Liver (tissue), 9 donors: ENCODE data around the gene HEXIM1. TPM values are rescaled to one million over a fixed set of nuclear protein-coding genes. Genes with fewer than 3 reads are reported as not detected.

Source experiments
- DNase-seq: peaks from one replicate; pipeline ENCODE4 v3.0.0-alpha.2; 2017; ENCODE audit warnings: low spot score
- H3K27ac ChIP-seq, 2 donors: one replicate each; pipeline ENCODE4 v1.7.0; 2013; ENCODE audit warnings: inconsistent platforms in 2 of 2, low read length in 2 of 2, control low read depth in 1 of 2, low read depth in 1 of 2, mild to moderate bottlenecking in 1 of 2
- H3K27me3 ChIP-seq, 4 donors: one replicate each; pipeline versions ENCODE4 v1.6.1 to v1.7.0; 2013; ENCODE audit warnings: low read length in 3 of 4, inconsistent platforms in 1 of 4, mild to moderate bottlenecking in 1 of 4, moderate library complexity in 1 of 4; ENCODE audit not compliant: control insufficient read depth in 4 of 4, insufficient read depth in 4 of 4
- H3K36me3 ChIP-seq, 4 donors: one replicate each; pipeline versions ENCODE4 v1.6.1 to v1.7.0; 2013; ENCODE audit warnings: low read length in 3 of 4, mild to moderate bottlenecking in 3 of 4, low read depth in 1 of 4, moderate library complexity in 1 of 4; ENCODE audit not compliant: control insufficient read depth in 4 of 4, insufficient read depth in 3 of 4
- H3K4me1 ChIP-seq, 4 donors: one replicate each; pipeline versions ENCODE4 v1.6.1 to v1.7.0; 2013; ENCODE audit warnings: low read length in 3 of 4, mild to moderate bottlenecking in 3 of 4, moderate library complexity in 1 of 4; ENCODE audit not compliant: control insufficient read depth in 4 of 4, insufficient read depth in 4 of 4
- H3K4me3 ChIP-seq, 3 donors: one replicate each; pipeline versions ENCODE4 v1.6.1 to v1.7.0; 2013; ENCODE audit warnings: low read length in 3 of 3, control low read depth in 1 of 3, low read depth in 1 of 3, mild to moderate bottlenecking in 1 of 3
- H3K9ac ChIP-seq, 2 donors: one replicate each; pipeline ENCODE4 v1.7.0; 2013; ENCODE audit warnings: low read length in 2 of 2, mild to moderate bottlenecking in 2 of 2, moderate library complexity in 2 of 2, control low read depth in 1 of 2, low read depth in 1 of 2
- H3K9me3 ChIP-seq, 4 donors: one replicate each; pipeline versions ENCODE4 v1.6.1 to v1.7.0; 2013; ENCODE audit warnings: low read length in 3 of 4; ENCODE audit not compliant: control insufficient read depth in 4 of 4
- CTCF ChIP-seq: fragments of 150-350 bp; IDR thresholded peaks from 2 replicates; pipeline ENCODE4 v1.5.1; 2017; ENCODE audit warnings: improper control_type of control experiment, low read depth, low read length; ENCODE audit not compliant: missing input control
- FOXA2 ChIP-seq: IDR thresholded peaks from 2 replicates; pipeline ENCODE4 v1.6.1; 2016; ENCODE audit warnings: antibody characterized with exemption
- GABPA ChIP-seq, 2 donors: IDR thresholded peaks in 1 of 2; conservative IDR thresholded peaks in 1 of 2; 2 replicates each; pipeline ENCODE4 v1.6.1; 2016; ENCODE audit warnings: antibody characterized with exemption in 2 of 2, mild to moderate bottlenecking in 1 of 2, moderate library complexity in 1 of 2
- HNF4G ChIP-seq: IDR thresholded peaks from 2 replicates; pipeline ENCODE4 v1.6.1; 2016; ENCODE audit warnings: antibody characterized with exemption
- JUND ChIP-seq, 2 donors: IDR thresholded peaks; 2 replicates each; pipeline ENCODE4 v1.6.1; 2016; ENCODE audit warnings: antibody characterized with exemption in 2 of 2
- NR2F2 ChIP-seq: IDR thresholded peaks from 2 replicates; pipeline ENCODE4 v1.6.1; 2016; ENCODE audit warnings: antibody characterized with exemption
- RAD21 ChIP-seq, 2 donors: IDR thresholded peaks; 2 replicates each; pipeline ENCODE4 v1.6.1; 2016; ENCODE audit warnings: antibody characterized with exemption in 2 of 2, mild to moderate bottlenecking in 2 of 2
- REST ChIP-seq: IDR thresholded peaks from 2 replicates; pipeline ENCODE4 v1.6.1; 2016; ENCODE audit warnings: antibody characterized with exemption, mild to moderate bottlenecking
- RXRA ChIP-seq, 2 donors: IDR thresholded peaks; 2 replicates each; pipeline ENCODE4 v1.6.1; 2017 to 2018; ENCODE audit warnings: antibody characterized with exemption in 2 of 2, mild to moderate bottlenecking in 1 of 2
- TAF1 ChIP-seq: conservative IDR thresholded peaks from 2 replicates; pipeline ENCODE4 v1.6.1; 2016; ENCODE audit warnings: antibody characterized with exemption, mild to moderate bottlenecking
- YY1 ChIP-seq: IDR thresholded peaks from 2 replicates; pipeline ENCODE4 v1.6.1; 2016; ENCODE audit warnings: antibody characterized with exemption, mild to moderate bottlenecking
- ZBTB33 ChIP-seq: IDR thresholded peaks from 2 replicates; pipeline ENCODE4 v1.6.1; 2016; ENCODE audit warnings: antibody characterized with exemption
- WGBS: extraction: QIAGEN DNeasy Blood & Tissue Kit; methylation state at CpG from one replicate; pipeline ENCODE4 v1.1.7; 2013; 5-methylcytosine and 5-hydroxymethylcytosine counted together
- polyA plus RNA-seq, 2 donors: library from polyadenylated mRNA; stranded (reverse) in 1 of 2; unstranded in 1 of 2; fragments of 200-250 nt in 1 of 2; fragments of >200 nt in 1 of 2; fragmentation: Nextera tagmentation in 1 of 2; extraction: Ambion mirVana in 1 of 2; gene quantifications; one replicate each; pipeline versions ENCODE4 v1.2.1 to v1.2.3, GENCODE V29; 2013 to 2015
- total RNA-seq, 2 donors: library from RNA; depleted of rRNA; stranded (reverse); fragments of >200 nt; gene quantifications; one replicate each; pipeline ENCODE4 v1.2.3, GENCODE V29; 2014
- donor health status: healthy.
- donor health status: healthy.
- donor health status: healthy.
- donor health status: healthy.
- donor health status: healthy.

Gene HEXIM1
- total and polyA plus RNA-seq, 4 donors = 7.4 to 14.3 (median 12.3) TPM

GRCh38 chr17:45130681-45131615, 17.3 kb upstream of the HEXIM1 start:
- DNase-seq = no peak
- 88% methylated on average over 17 of the region's 17 CpGs for WGBS
- H3K27ac ChIP-seq = no peak overlapping the region
- H3K9ac ChIP-seq = no peak overlapping the region
- no peaks in the 10 kb centered on the region for H3K9me3 ChIP-seq
- no peak overlapping the region for H3K4me3 ChIP-seq
- peaks cover 0 to 1% (median 0%) of the 10 kb centered on the region in 4 donors for H3K36me3 ChIP-seq
- H3K27me3 ChIP-seq = no peaks in the 10 kb centered on the region
- TF ChIP-seq RAD21 (IDR thresholded peaks at IDR 0.05) (no peak), YY1 (no peak), REST (no peak), RXRA (IDR thresholded peaks at IDR 0.05) (no peak), FOXA2 (no peak), HNF4G (no peak), GABPA (IDR thresholded peaks at IDR 0.05 in 1 of 2, conservative IDR thresholded peaks at IDR 0.05 in 1 of 2) (no peak), NR2F2 (no peak), TAF1 (no peak), JUND (IDR thresholded peaks at IDR 0.05) (no peak), ZBTB33 (no peak)
- H3K4me1 ChIP-seq = peaks cover 0 to 19% (median 9%) of the 10 kb centered on the region in 4 donors

GRCh38 chr17:45131616-45132319, 16.5 kb upstream of the HEXIM1 start:
- H3K4me1 ChIP-seq = peaks cover 2 to 27% (median 15%) of the 10 kb centered on the region in 4 donors
- no peaks in the 10 kb centered on the region for H3K27me3 ChIP-seq
- no peaks in the 10 kb centered on the region for H3K9me3 ChIP-seq
- peak overlapping the region in 2 of 3 donors; percentile 49 to 81 for H3K4me3 ChIP-seq
- TF ChIP-seq NR2F2 = no peak
- TF ChIP-seq RAD21 (IDR thresholded peaks at IDR 0.05) = peak in 1 of 2 donors; percentile 53
- TF ChIP-seq CTCF = peak; percentile 49
- peak overlapping the region in 1 of 2 donors; percentile 37 for H3K9ac ChIP-seq
- H3K36me3 ChIP-seq = peaks cover 0 to 1% (median 0%) of the 10 kb centered on the region in 4 donors
- WGBS = 12% methylated on average over 46 of the region's 46 CpGs
- DNase-seq = peak; percentile 74
- H3K27ac ChIP-seq = peak overlapping the region in 1 of 2 donors; percentile 31
